Stimulated activated CD8-positive, alpha-beta memory T cell treated with anti-CD3 and anti-CD28 coated beads, Interleukin-15, amount 100 ng/mL, for 24 hours (primary cell): ENCODE data around the gene DDC.
"Not testable (repeated sequence)": the region's sequence is repeated elsewhere in the genome, so short reads cannot be mapped to it uniquely, and the experiment has no call there.

Experiments
- DNase-seq: peaks from one replicate; pipeline ENCODE4 v3.0.0-alpha.2; 2020; ENCODE audit warnings: low read depth

DDC gene

GRCh38 chr7:50480797-50481196 is 84.4 kb downstream of the DDC start:
- DNase-seq, result no peak

DNA sequence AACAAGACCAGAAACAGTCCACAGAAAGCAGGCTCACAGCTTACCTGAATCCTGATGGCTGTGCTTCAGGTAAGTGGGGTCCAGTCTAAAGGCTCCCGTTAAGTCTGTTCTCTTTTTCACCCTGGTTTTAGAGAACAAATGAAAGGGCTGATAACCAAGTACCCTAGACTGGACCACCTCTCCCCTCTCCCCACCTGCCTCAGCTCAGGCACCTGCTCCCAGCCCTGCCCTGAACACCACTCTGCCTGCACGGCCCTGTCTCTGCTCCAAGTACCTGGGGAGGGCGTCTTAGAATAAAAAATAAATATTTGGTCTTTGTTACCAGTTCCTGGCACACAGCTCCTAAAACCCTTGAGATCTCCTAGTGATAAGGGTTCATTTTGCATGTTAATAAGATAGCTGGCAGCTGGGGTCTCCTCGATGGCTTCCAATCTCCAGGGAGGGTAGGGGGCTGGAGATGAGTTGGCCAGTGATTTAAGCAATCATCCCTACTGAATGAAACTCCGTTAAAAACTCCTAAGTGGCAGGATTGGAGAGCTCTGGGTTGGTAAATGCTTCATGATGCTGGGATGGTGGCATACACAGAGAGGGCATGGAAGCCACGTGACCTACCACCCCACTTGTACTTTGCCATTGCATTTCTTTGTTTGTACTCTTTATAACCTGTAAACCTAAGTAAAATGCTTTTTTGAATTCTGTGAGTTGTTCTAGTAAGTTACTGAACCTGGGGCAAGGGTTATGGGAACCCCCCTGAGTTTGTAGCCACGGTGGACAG is 85.3 kb downstream of the DDC start:
- DNase-seq, result no peak

DNA sequence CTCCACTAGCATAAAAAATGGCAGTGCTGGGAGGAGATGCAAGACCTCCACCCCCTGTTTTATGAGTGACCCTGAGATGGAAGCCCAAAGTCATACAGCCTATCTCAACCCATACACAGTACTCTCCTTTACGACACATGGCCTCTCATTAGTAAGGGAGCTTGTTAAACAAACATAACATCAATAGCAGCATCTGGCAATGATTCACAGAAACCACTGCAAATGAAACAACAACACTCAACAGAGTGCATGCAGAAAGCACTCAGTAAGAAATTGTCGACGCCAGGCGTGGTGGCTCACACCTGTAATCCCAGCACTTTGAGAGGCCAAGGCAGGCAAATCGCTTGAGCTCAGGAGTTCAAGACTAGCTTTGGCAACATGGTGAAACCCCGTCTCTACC is 87.6 kb downstream of the DDC start:
- DNase-seq, result no peak

GRCh38 chr7:50476953-50477625 is 88.1 kb downstream of the DDC start:
- DNase-seq, result no peak

DNA sequence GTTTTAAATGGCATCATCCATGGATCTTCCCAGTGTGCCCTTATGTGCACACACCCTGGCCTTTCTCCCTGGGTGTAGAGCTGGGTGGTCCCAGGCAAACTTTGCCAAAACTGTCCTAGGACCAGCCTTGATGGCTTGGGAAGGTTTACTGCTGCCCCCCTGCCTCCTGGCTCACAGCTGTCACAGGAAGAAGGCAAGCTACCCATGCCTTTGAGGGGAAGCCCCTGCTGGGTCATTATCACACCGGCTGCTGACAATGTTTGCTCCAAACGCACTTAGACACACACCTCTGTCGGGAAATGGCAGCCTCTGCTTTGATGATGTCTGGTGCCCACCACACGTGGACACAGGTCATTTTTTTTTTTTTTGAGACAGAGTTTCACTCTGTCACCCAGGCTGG is 89.9 kb downstream of the DDC start:
- no peak for DNase-seq

- DNase-seq, result no peak
Measured at GRCh38 chr7:50474382-50475160, 90.6 kb downstream of the DDC start.

DNA sequence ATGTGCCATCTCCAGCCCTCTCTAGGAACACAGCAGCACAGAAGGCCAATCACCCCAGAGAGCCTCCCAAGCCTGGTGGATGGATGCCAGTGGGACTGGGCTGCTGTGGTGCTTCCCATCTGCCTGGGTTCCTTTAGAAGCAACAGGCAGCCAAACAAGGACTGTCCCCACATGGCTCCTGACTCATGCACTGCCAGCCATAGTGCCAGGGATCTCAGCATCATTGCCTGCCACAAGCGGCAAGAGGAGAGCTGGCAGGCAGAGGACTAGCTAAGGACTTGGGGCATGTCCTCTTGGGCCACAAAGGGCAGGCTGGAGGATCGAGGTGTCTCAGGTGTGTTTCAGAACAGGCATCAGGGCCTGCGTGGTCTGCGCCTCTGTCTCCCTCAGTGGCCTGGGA is 91.7 kb downstream of the DDC start:
- no peak for DNase-seq

DNA sequence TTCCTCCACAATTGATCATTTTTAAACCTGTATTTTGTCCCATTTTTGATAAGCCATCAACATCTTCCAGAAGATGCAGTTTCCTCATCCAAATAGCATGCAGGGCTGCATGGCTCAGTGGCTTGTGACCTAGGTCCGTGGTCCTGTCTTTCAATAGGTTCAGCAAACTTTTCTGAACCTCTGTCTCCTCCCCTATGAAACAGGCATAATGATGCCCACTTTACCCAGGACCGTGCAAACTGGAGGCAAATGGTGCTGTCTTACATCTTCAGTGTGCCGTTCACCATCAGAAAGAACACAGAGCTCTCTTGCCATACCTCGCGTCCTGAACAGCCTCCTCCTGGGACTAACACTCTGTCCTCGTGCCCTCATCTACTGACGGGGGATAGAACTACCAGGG is 92.8 kb downstream of the DDC start:
- no peak for DNase-seq

DNA sequence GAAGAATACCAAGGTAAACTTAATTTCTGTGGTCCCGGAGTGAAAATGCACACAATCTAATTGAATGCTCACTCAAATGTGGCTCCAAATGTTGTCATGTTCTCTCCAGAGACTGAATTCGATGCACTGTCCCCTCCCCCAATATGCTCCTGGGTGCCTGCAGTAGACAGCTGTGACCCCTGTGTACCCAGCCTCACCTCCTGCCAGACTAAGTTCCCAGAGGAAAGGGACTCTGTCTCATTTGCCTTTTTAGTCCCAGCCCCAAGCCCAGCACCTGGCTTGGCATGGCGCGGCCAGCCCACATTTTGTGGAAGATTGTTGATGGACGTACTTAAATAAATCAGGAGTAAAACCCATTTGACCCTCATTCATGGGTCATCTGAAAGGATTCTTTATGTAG is 93.2 kb downstream of the DDC start:
- no peak for DNase-seq

GRCh38 chr7:50470250-50471163 is 94.7 kb downstream of the DDC start:
- no peak for DNase-seq

GRCh38 chr7:50469181-50469580 is 96.0 kb downstream of the DDC start:
- DNase-seq, result no peak

DNA sequence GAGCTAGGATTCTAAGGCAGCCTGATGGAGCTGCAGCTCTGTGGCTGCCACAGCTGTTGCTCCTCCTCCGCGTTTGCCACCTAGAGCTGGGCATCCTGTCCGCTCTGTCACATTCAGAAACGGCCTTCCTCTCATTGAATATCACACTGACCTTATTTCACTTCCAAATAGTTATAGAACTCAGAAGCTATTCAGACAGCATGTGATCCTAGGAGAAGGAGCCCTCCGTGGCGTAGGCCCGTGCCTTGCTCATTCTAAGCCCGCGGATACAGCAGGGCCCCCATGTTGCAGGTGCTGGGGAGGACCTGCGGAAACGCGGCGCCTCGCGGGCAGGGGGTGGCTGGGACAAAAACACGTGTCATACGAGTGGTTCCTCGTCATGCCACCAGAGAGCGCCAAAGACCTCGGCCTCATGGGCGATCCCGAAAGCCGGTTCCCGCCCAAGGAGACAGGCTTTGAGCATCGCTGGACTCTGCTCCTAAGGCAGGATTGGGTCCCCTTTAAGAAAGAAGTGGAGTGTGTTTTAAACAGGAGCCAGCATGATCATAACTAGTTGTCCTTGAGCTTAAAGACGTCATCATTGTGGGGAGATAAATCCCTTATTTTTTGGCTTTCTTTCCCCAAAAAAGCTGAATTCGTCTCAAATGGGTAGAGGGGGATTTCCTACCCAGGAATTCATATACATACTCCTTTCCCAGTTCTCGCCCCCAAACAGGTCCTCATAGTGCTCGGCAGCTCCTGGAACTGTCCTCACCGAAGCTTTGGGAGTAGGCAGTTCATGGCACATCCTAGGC is 97.2 kb downstream of the DDC start:
- peak; percentile 56 for DNase-seq

DNA sequence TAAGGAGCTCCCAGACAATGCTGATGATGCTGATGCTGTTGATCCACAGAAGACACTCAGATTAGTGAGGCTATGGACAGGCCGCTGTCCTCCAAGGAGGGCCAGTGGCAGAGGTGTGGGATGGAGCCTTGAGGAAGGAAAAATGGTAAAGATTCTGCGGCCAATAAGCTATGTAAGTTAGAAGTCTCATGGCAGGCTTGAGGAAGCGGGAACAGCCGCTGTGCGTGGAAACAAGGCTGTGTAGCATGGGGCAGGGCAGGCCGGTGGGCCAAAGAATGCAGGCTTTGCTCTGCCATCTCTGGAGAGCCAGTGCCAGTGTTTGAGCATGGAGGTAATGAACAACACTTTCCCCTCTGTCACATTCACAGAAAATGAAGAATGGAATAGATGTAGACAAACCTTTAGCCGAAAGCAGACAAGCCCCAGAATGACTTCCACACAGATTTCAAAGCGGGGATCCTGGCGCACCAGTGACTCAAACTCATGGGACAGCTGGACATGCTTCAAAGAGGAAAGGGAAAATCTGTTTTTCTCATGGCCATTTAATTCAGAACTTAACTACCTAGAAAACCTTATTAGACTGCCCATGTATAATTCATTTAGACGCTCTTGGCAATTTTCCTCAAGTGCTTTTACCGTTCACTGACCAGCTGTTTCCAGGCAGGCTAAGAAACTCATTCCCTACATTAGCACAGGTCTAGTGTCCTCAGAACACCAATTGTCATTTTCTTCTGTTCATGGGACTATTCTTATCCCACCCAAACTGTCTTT is 98.2 kb downstream of the DDC start:
- DNase-seq, result no peak

GRCh38 chr7:50463035-50463434 is 102.2 kb downstream of the DDC start:
- DNase-seq, result no peak

- DNase-seq, result no peak
Measured at GRCh38 chr7:50462361-50462760, 102.8 kb downstream of the DDC start.

- DNase-seq, result no peak
Measured at GRCh38 chr7:50461695-50462094, 103.5 kb downstream of the DDC start.

- DNase-seq, result not testable (repeated sequence)
Measured at GRCh38 chr7:50459183-50459582, 106.0 kb downstream of the DDC start.

DNA sequence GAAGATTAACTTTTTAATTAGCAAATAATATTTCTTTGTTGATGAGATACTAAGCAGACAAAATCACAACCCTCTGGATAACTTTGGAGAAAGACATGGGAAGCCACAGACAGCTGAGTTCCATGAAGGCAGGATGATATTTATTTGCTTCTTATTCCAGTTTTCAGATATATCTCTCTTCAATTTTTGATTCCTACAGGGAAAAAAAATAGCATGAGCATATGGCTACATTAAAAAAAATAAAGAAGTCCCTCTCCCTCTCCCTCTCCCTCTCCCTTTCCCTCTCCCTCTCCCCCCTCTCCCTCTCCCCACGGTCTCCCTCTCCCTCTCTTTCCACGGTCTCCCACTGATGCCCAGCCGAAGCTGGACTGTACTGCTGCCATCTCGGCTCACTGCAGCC is 106.6 kb downstream of the DDC start:
- DNase-seq, result not testable (repeated sequence)

- no peak for DNase-seq
Measured at GRCh38 chr7:50456371-50457123, 108.7 kb downstream of the DDC start.

- DNase-seq, result no peak
Measured at GRCh38 chr7:50455658-50456057, 109.5 kb downstream of the DDC start.
